Neutrophil (primary cell): ENCODE measurements around the gene LDLRAD4.

Experiments
- H3K27ac ChIP-seq: fragments of 200-600 bp; sonication (generic); 2 replicates; pipeline ENCODE4 v1.5.1; 2016; ENCODE audit warnings: mild to moderate bottlenecking, moderate library complexity
- H3K27me3 ChIP-seq: fragments of 200-600 bp; sonication (generic); 2 replicates; pipeline ENCODE4 v1.6.0; 2016; ENCODE audit warnings: mild to moderate bottlenecking
- H3K36me3 ChIP-seq: fragments of 200-600 bp; sonication (generic); 2 replicates; pipeline ENCODE4 v1.5.1; 2017
- H3K4me1 ChIP-seq, 2 experiments: fragments of 200-600 bp in 1 of 2; sonication (generic) in 1 of 2; 1 replicate in 1 of 2; 2 replicates in 1 of 2; pipeline versions ENCODE4 v1.5.1 to v1.6.1; 2013 to 2016; ENCODE audit warnings: low read depth in 1 of 2, low read length in 1 of 2, mild to moderate bottlenecking in 1 of 2, moderate library complexity in 1 of 2; ENCODE audit not compliant: control insufficient read depth in 1 of 2, insufficient read depth in 1 of 2
- H3K4me3 ChIP-seq, 2 experiments: fragments of 200-600 bp in 1 of 2; sonication (generic) in 1 of 2; 1 replicate in 1 of 2; 2 replicates in 1 of 2; pipeline ENCODE4 v1.5.1; 2013 to 2016; ENCODE audit warnings: low read depth in 1 of 2, low read length in 1 of 2, mild to moderate bottlenecking in 1 of 2, moderate library complexity in 1 of 2
- H3K9me3 ChIP-seq: fragments of 200-600 bp; sonication (generic); 2 replicates; pipeline ENCODE4 v1.5.1; 2016
- TF ChIP-seq, protein P1 (sequence below): fragments of 200-600 bp; sonication (generic); IDR thresholded peaks from 2 replicates; pipeline ENCODE4 v1.5.1; 2016; ENCODE audit warnings: antibody characterized with exemption

LDLRAD4 gene

DNA sequence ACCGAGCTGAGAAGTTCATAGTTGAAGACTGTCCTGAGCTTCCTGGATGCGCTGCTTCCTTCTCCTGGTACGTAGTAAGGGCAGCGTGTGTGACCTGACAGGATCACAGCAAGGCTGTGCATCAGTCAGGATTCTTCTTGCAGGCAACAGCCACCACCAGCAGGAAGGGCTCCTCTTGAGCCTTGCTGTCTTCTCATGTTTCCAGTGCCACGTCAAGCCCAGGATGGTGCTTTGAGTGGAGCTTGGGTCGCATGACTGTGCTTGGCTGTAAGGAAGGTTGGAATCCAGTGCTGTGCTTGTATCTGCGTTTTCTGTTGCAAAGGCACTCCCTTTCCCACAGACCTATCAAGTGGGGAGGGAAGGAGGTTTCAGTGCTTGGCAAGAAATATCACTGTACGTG, 194.3 kb downstream of the LDLRAD4 start:
- Histone ChIP-seq H3K27ac (no peak overlapping the region), H3K4me1 (no peaks in the 10 kb centered on the region), H3K36me3 (no peaks in the 10 kb centered on the region), H3K27me3 (no peaks in the 10 kb centered on the region), H3K9me3 (no peaks in the 10 kb centered on the region), H3K4me3 (no peak overlapping the region)
- TF ChIP-seq, protein P1, sequence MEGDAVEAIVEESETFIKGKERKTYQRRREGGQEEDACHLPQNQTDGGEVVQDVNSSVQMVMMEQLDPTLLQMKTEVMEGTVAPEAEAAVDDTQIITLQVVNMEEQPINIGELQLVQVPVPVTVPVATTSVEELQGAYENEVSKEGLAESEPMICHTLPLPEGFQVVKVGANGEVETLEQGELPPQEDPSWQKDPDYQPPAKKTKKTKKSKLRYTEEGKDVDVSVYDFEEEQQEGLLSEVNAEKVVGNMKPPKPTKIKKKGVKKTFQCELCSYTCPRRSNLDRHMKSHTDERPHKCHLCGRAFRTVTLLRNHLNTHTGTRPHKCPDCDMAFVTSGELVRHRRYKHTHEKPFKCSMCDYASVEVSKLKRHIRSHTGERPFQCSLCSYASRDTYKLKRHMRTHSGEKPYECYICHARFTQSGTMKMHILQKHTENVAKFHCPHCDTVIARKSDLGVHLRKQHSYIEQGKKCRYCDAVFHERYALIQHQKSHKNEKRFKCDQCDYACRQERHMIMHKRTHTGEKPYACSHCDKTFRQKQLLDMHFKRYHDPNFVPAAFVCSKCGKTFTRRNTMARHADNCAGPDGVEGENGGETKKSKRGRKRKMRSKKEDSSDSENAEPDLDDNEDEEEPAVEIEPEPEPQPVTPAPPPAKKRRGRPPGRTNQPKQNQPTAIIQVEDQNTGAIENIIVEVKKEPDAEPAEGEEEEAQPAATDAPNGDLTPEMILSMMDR = no peak

DNA sequence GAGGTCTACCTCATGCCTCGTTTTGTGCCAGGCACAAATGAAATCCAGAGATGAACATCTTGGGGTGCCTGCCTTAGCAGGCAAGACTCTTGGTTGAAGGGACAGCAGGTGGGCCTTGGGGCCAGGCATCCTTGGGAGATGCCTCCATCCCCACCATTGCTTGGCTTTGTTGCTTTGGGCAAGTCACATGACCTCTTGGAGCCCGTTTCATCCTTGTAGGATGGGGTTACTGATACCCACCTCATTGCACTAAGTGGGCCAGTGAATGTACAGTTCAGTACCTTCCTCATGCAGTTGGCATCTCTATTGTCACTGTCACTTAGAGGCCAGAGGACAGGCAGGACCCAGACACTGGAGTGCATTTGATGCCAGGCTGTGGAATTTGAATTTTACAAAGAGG, 195.5 kb downstream of the LDLRAD4 start:
- TF ChIP-seq, protein P1 = no peak
- no peaks in the 10 kb centered on the region for H3K9me3 ChIP-seq
- no peaks in the 10 kb centered on the region for H3K4me1 ChIP-seq
- H3K27ac ChIP-seq = no peak overlapping the region
- H3K36me3 ChIP-seq = no peaks in the 10 kb centered on the region
- H3K27me3 ChIP-seq = no peaks in the 10 kb centered on the region
- no peak overlapping the region for H3K4me3 ChIP-seq

DNA sequence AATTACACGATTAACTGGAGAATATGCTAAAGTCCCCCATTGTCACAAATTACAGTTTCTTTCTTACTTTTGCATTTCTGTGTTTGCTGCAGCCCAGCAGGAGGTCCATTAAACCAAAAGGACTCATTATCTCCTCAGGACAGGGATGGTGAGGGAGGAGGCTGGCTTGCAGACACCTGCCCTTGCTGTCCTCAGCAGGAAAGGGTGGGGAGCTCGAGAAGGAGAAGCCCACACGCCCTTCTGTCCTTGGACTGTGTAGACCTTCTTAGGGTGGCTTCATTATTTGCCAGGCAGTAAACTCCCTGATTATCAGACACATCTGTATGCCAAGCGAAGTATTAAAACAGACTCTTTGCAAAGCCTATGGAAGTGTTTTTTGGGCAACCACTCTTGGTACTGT, 196.0 kb downstream of the LDLRAD4 start:
- TF ChIP-seq, protein P1 = no peak
- H3K27ac ChIP-seq = no peak overlapping the region
- no peaks in the 10 kb centered on the region for H3K27me3 ChIP-seq
- H3K4me3 ChIP-seq = no peak overlapping the region
- no peaks in the 10 kb centered on the region for H3K36me3 ChIP-seq
- no peaks in the 10 kb centered on the region for H3K4me1 ChIP-seq
- H3K9me3 ChIP-seq = no peaks in the 10 kb centered on the region

- Histone ChIP-seq H3K36me3 (no peaks in the 10 kb centered on the region), H3K27ac (no peak overlapping the region), H3K9me3 (no peaks in the 10 kb centered on the region), H3K4me1 (no peaks in the 10 kb centered on the region), H3K4me3 (no peak overlapping the region), H3K27me3 (no peaks in the 10 kb centered on the region)
- TF ChIP-seq, protein P1 = no peak
Measured at GRCh38 chr18:13415736-13416135, 197.2 kb downstream of the LDLRAD4 start.

- H3K4me1 ChIP-seq = peaks cover 3% of the 10 kb centered on the region in 2 experiments
- TF ChIP-seq, protein P1 = no peak
- H3K4me3 ChIP-seq = no peak overlapping the region
- no peaks in the 10 kb centered on the region for H3K9me3 ChIP-seq
- H3K27ac ChIP-seq = no peak overlapping the region
- no peaks in the 10 kb centered on the region for H3K27me3 ChIP-seq
- no peaks in the 10 kb centered on the region for H3K36me3 ChIP-seq
Measured at GRCh38 chr18:13416208-13416607, 197.6 kb downstream of the LDLRAD4 start.

- TF ChIP-seq, protein P1 = no peak
- Histone ChIP-seq H3K4me1 (peaks cover 6 to 9% of the 10 kb centered on the region in 2 experiments), H3K9me3 (no peaks in the 10 kb centered on the region), H3K36me3 (no peaks in the 10 kb centered on the region), H3K4me3 (no peak overlapping the region), H3K27ac (no peak overlapping the region), H3K27me3 (no peaks in the 10 kb centered on the region)
Measured at GRCh38 chr18:13416848-13417247, 198.3 kb downstream of the LDLRAD4 start.
